Neuronal stem cell (in vitro differentiated cells): ENCODE measurements around the gene PADI1.
A peak's percentile ranks its signal among the peaks of the same experiment; 100 is the strongest.

Experiments
- DNase-seq: peaks from one replicate; pipeline ENCODE4 v3.0.0-alpha.2; 2013; ENCODE audit warnings: low spot score
- H2AFZ ChIP-seq: one replicate; pipeline ENCODE4 v1.6.1; 2013; ENCODE audit warnings: mild to moderate bottlenecking, low read length, inconsistent platforms
- H2AK5ac ChIP-seq: 2 replicates; pipeline ENCODE4 v1.6.1; 2013; ENCODE audit warnings: low read depth, mild to moderate bottlenecking, inconsistent platforms, low read length, moderate library complexity, mixed read lengths
- H2BK120ac ChIP-seq: 2 replicates; pipeline ENCODE4 v1.6.1; 2013; ENCODE audit warnings: low read depth, mild to moderate bottlenecking, inconsistent platforms, low read length, moderate library complexity, mixed read lengths
- H2BK12ac ChIP-seq: one replicate; pipeline ENCODE4 v1.6.1; 2013; ENCODE audit warnings: low read length, inconsistent platforms
- H2BK15ac ChIP-seq: 2 replicates; pipeline ENCODE4 v1.6.1; 2013; ENCODE audit warnings: mild to moderate bottlenecking, low read length, inconsistent platforms, mixed read lengths
- H2BK5ac ChIP-seq: one replicate; pipeline ENCODE4 v1.6.1; 2013; ENCODE audit warnings: inconsistent platforms, mild to moderate bottlenecking, low read length, moderate library complexity
- H3K14ac ChIP-seq: one replicate; pipeline ENCODE4 v1.6.1; 2013; ENCODE audit warnings: low read length, inconsistent platforms
- H3K18ac ChIP-seq: 2 replicates; pipeline ENCODE4 v1.6.1; 2013; ENCODE audit warnings: low read length, inconsistent platforms
- H3K23ac ChIP-seq: 2 replicates; pipeline ENCODE4 v1.6.1; 2013; ENCODE audit warnings: low read depth, mild to moderate bottlenecking, mixed read lengths, low read length, inconsistent platforms; ENCODE audit not compliant: poor library complexity
- H3K27ac ChIP-seq: replicated peaks from 3 replicates; pipeline ENCODE4 v1.5.1; 2013; ENCODE audit warnings: low read length, inconsistent platforms
- H3K27me3 ChIP-seq, 3 experiments: 2 replicates each; pipeline ENCODE4 v1.6.1; 2013; ENCODE audit warnings: low read length in 3 of 3, mild to moderate bottlenecking in 2 of 3, inconsistent platforms in 1 of 3, low read depth in 1 of 3, mixed read lengths in 1 of 3, moderate library complexity in 1 of 3; ENCODE audit not compliant: control insufficient read depth in 3 of 3, insufficient read depth in 3 of 3
- H3K36me3 ChIP-seq, 2 donors: replicated peaks in 1 of 2; 2 replicates each; pipeline ENCODE4 v1.6.1; 2013; ENCODE audit warnings: low read length in 2 of 2; ENCODE audit not compliant: control insufficient read depth in 2 of 2, insufficient read depth in 2 of 2
- H3K4ac ChIP-seq: 2 replicates; pipeline ENCODE4 v1.6.1; 2013; ENCODE audit warnings: inconsistent platforms, mild to moderate bottlenecking, low read length, moderate library complexity
- H3K4me1 ChIP-seq, 2 donors: 1 replicate in 1 of 2; 2 replicates in 1 of 2; pipeline ENCODE4 v1.6.1; 2013; ENCODE audit warnings: low read length in 2 of 2, low read depth in 1 of 2; ENCODE audit not compliant: control insufficient read depth in 2 of 2, insufficient read depth in 1 of 2
- H3K4me2 ChIP-seq: one replicate; pipeline ENCODE4 v1.6.1; 2013; ENCODE audit warnings: mild to moderate bottlenecking, low read length, inconsistent platforms; ENCODE audit not compliant: insufficient read depth, poor library complexity, severe bottlenecking
- H3K4me3 ChIP-seq, 2 donors: 2 replicates each; pipeline ENCODE4 v1.5.1; 2013; ENCODE audit warnings: low read length in 2 of 2, mild to moderate bottlenecking in 2 of 2, inconsistent platforms in 1 of 2, moderate library complexity in 1 of 2
- H3K79me1 ChIP-seq: one replicate; pipeline ENCODE4 v1.6.1; 2013; ENCODE audit warnings: low read depth, mild to moderate bottlenecking, inconsistent platforms, low read length, moderate library complexity
- H3K9ac ChIP-seq: one replicate; pipeline ENCODE4 v1.6.1; 2013; ENCODE audit warnings: mild to moderate bottlenecking, low read depth, low read length, inconsistent platforms; ENCODE audit not compliant: poor library complexity
- H3K9me3 ChIP-seq, 2 donors: replicated peaks in 1 of 2; 2 replicates each; pipeline versions ENCODE3 to v1.6.1; 2013; ENCODE audit warnings: low read length in 2 of 2, mild to moderate bottlenecking in 2 of 2, inconsistent platforms in 1 of 2, low read depth in 1 of 2, mixed read lengths in 1 of 2, moderate library complexity in 1 of 2; ENCODE audit not compliant: control insufficient read depth in 2 of 2, insufficient read depth in 1 of 2
- H4K8ac ChIP-seq: one replicate; pipeline ENCODE4 v1.6.1; 2013; ENCODE audit warnings: low read depth, mild to moderate bottlenecking, inconsistent platforms, low read length, moderate library complexity
- H4K91ac ChIP-seq: one replicate; pipeline ENCODE4 v1.6.1; 2013; ENCODE audit warnings: low read length, low read depth, mild to moderate bottlenecking, inconsistent platforms; ENCODE audit not compliant: poor library complexity
- WGBS, 2 donors: extraction: QIAGEN DNeasy Blood & Tissue Kit; methylation state at CpG; one replicate each; pipeline ENCODE4 v1.1.7; 2013; ENCODE audit warnings: missing lambda C conversion rate in 2 of 2, mixed read lengths in 1 of 2; ENCODE audit not compliant: insufficient read length in 2 of 2, insufficient replicate concordance in 1 of 2; ENCODE audit errors: extremely low coverage in 2 of 2; 5-methylcytosine and 5-hydroxymethylcytosine counted together

Gene PADI1

GRCh38 chr1:17278996-17279830, 74.3 kb downstream of the PADI1 start:
- DNase-seq = no peak
- H2BK120ac ChIP-seq = no peak overlapping the region
- no peaks in the 10 kb centered on the region for H3K79me1 ChIP-seq
- H2BK15ac ChIP-seq = no peak overlapping the region
- WGBS, 2 donors = no CpG with 5 or more reads among the region's 14 CpGs
- H3K4ac ChIP-seq = no peak overlapping the region
- H3K4me1 ChIP-seq = peaks cover 0 to 2% of the 10 kb centered on the region in 2 donors
- H3K4me3 ChIP-seq = no peak overlapping the region
- H3K27ac ChIP-seq = no peak overlapping the region
- no peak overlapping the region for H3K9ac ChIP-seq
- H2BK5ac ChIP-seq = no peak overlapping the region
- H3K9me3 ChIP-seq = no peaks in the 10 kb centered on the region
- H2AK5ac ChIP-seq = no peak overlapping the region
- no peak overlapping the region for H4K91ac ChIP-seq
- H3K18ac ChIP-seq = no peak overlapping the region
- H2AFZ ChIP-seq = no peak overlapping the region
- H3K27me3 ChIP-seq = peaks cover 0 to 16% (median 0%) of the 10 kb centered on the region in 3 experiments
- H3K23ac ChIP-seq = no peak overlapping the region
- no peak overlapping the region for H2BK12ac ChIP-seq
- H3K4me2 ChIP-seq = no peak overlapping the region
- H3K14ac ChIP-seq = no peak overlapping the region
- no peaks in the 10 kb centered on the region for H3K36me3 ChIP-seq
- no peak overlapping the region for H4K8ac ChIP-seq

DNA sequence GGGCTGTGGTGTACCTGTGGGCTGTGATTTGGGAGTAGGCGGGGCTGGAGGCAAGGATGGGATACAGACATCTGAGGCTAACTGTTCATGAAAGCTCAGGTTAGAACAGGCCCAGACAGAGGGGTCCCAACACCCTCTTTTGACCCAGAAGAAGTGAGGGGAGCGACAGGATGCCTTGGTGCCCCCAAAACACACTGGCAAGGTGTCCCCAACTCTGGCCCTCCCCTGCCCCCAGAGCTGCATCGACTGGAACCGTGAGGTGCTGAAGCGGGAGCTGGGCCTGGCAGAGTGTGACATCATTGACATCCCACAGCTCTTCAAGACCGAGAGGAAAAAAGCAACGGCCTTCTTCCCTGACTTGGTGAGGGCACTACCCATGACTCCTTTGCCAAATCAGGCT, 75.5 kb downstream of the PADI1 start:
- H2BK5ac ChIP-seq = no peak overlapping the region
- no peak overlapping the region for H3K9ac ChIP-seq
- no peak overlapping the region for H4K91ac ChIP-seq
- H3K27me3 ChIP-seq = peaks cover 0 to 27% (median 0%) of the 10 kb centered on the region in 3 experiments
- peaks cover 0 to 2% of the 10 kb centered on the region in 2 donors for H3K4me1 ChIP-seq
- H2AK5ac ChIP-seq = no peak overlapping the region
- no peak overlapping the region for H2BK15ac ChIP-seq
- peak overlapping the region; percentile 41 for H3K18ac ChIP-seq
- no peak overlapping the region for H3K4me3 ChIP-seq
- H2BK12ac ChIP-seq = no peak overlapping the region
- H3K27ac ChIP-seq = no peak overlapping the region
- no peak overlapping the region for H3K23ac ChIP-seq
- no peaks in the 10 kb centered on the region for H3K36me3 ChIP-seq
- H3K79me1 ChIP-seq = no peaks in the 10 kb centered on the region
- no peak overlapping the region for H3K14ac ChIP-seq
- H3K9me3 ChIP-seq = no peaks in the 10 kb centered on the region
- no peak overlapping the region for H2AFZ ChIP-seq
- no CpG with 5 or more reads among the region's 7 CpGs for WGBS, 2 donors
- H2BK120ac ChIP-seq = no peak overlapping the region
- H4K8ac ChIP-seq = no peak overlapping the region
- H3K4ac ChIP-seq = no peak overlapping the region
- no peak for DNase-seq
- H3K4me2 ChIP-seq = no peak overlapping the region

- H2BK15ac ChIP-seq = no peak overlapping the region
- H3K79me1 ChIP-seq = no peaks in the 10 kb centered on the region
- H3K18ac ChIP-seq = no peak overlapping the region
- no peak overlapping the region for H3K4me3 ChIP-seq
- no peaks in the 10 kb centered on the region for H3K36me3 ChIP-seq
- H2BK5ac ChIP-seq = no peak overlapping the region
- H3K4me2 ChIP-seq = no peak overlapping the region
- H3K27ac ChIP-seq = no peak overlapping the region
- H3K23ac ChIP-seq = no peak overlapping the region
- no peak overlapping the region for H4K8ac ChIP-seq
- H3K27me3 ChIP-seq = peaks cover 0 to 27% (median 0%) of the 10 kb centered on the region in 3 experiments
- H2BK12ac ChIP-seq = no peak overlapping the region
- H2BK120ac ChIP-seq = no peak overlapping the region
- no peak for DNase-seq
- no peak overlapping the region for H3K4ac ChIP-seq
- H2AFZ ChIP-seq = no peak overlapping the region
- H2AK5ac ChIP-seq = no peak overlapping the region
- H3K4me1 ChIP-seq = peaks cover 0 to 2% of the 10 kb centered on the region in 2 donors
- no CpG with 5 or more reads among the region's 2 CpGs for WGBS, 2 donors
- H4K91ac ChIP-seq = no peak overlapping the region
- no peaks in the 10 kb centered on the region for H3K9me3 ChIP-seq
- no peak overlapping the region for H3K14ac ChIP-seq
- no peak overlapping the region for H3K9ac ChIP-seq
These were observed 76.0 kb downstream of the PADI1 start for GRCh38 chr1:17280894-17281293.

- no peaks in the 10 kb centered on the region for H3K36me3 ChIP-seq
- H2AK5ac ChIP-seq = no peak overlapping the region
- no peak overlapping the region for H3K27ac ChIP-seq
- peaks cover 0 to 2% of the 10 kb centered on the region in 2 donors for H3K4me1 ChIP-seq
- no peak overlapping the region for H4K91ac ChIP-seq
- H2BK5ac ChIP-seq = no peak overlapping the region
- H3K4me2 ChIP-seq = no peak overlapping the region
- H2BK120ac ChIP-seq = no peak overlapping the region
- no peaks in the 10 kb centered on the region for H3K9me3 ChIP-seq
- H3K79me1 ChIP-seq = no peaks in the 10 kb centered on the region
- no peak overlapping the region for H3K4me3 ChIP-seq
- no peak overlapping the region for H3K9ac ChIP-seq
- H3K18ac ChIP-seq = no peak overlapping the region
- H4K8ac ChIP-seq = no peak overlapping the region
- no peak overlapping the region for H3K23ac ChIP-seq
- no peak overlapping the region for H2BK12ac ChIP-seq
- WGBS, 2 donors = no CpG with 5 or more reads among the region's 8 CpGs
- no peak overlapping the region for H3K4ac ChIP-seq
- DNase-seq = no peak
- no peak overlapping the region for H2AFZ ChIP-seq
- H2BK15ac ChIP-seq = no peak overlapping the region
- H3K27me3 ChIP-seq = peaks cover 0 to 27% (median 0%) of the 10 kb centered on the region in 3 experiments
- H3K14ac ChIP-seq = no peak overlapping the region
These were observed 76.8 kb downstream of the PADI1 start for GRCh38 chr1:17281775-17282181.
